Small intestine (tissue), 7 donors: ENCODE data around the gene CMSS1. TPM values are rescaled to one million over a fixed set of nuclear protein-coding genes. Genes with fewer than 3 reads are reported as not detected.
A peak's percentile ranks its signal among the peaks of the same experiment; 100 is the strongest.

Experiments
- DNase-seq, 2 donors: peaks; one replicate each; pipeline versions ENCODE4 v3.0.0 to v3.0.0-alpha.2; 2013
- FAIRE-seq: peaks from 2 replicates; lab custom pipeline; 2012; peaks lifted over from hg19 to GRCh38; lab: Jason Lieb, UNC
- H3K27ac ChIP-seq, 3 donors: one replicate each; pipeline ENCODE4 v1.5.1; 2013; ENCODE audit warnings: low read length in 2 of 3, mild to moderate bottlenecking in 2 of 3, control low read depth in 1 of 3, inconsistent platforms in 1 of 3, low read depth in 1 of 3, moderate library complexity in 1 of 3
- H3K27me3 ChIP-seq, 3 donors: one replicate each; pipeline ENCODE4 v1.6.1; 2013; ENCODE audit warnings: low read length in 3 of 3, inconsistent platforms in 1 of 3; ENCODE audit not compliant: control insufficient read depth in 3 of 3, insufficient read depth in 3 of 3
- H3K36me3 ChIP-seq, 3 donors: one replicate each; pipeline ENCODE4 v1.6.1; 2013; ENCODE audit warnings: low read length in 3 of 3, inconsistent platforms in 1 of 3, low read depth in 1 of 3, mild to moderate bottlenecking in 1 of 3, moderate library complexity in 1 of 3; ENCODE audit not compliant: control insufficient read depth in 3 of 3, insufficient read depth in 2 of 3
- H3K4me1 ChIP-seq, 3 donors: one replicate each; pipeline ENCODE4 v1.6.1; 2013; ENCODE audit warnings: low read length in 2 of 3, inconsistent platforms in 1 of 3, low read depth in 1 of 3, mild to moderate bottlenecking in 1 of 3, moderate library complexity in 1 of 3; ENCODE audit not compliant: control insufficient read depth in 3 of 3, insufficient read depth in 2 of 3
- H3K4me3 ChIP-seq, 3 donors: one replicate each; pipeline ENCODE4 v1.5.1; 2013; ENCODE audit warnings: low read length in 3 of 3, control low read depth in 1 of 3, inconsistent platforms in 1 of 3, low read depth in 1 of 3, mild to moderate bottlenecking in 1 of 3, moderate library complexity in 1 of 3
- H3K9me3 ChIP-seq, 2 donors: one replicate each; pipeline ENCODE4 v1.6.1; 2013; ENCODE audit warnings: low read depth in 1 of 2, low read length in 1 of 2; ENCODE audit not compliant: control insufficient read depth in 2 of 2, insufficient read depth in 1 of 2
- WGBS, 3 donors: extraction: QIAGEN DNeasy Blood & Tissue Kit; methylation state at CpG; one replicate each; pipeline ENCODE4 v1.1.7; 2013; 5-methylcytosine and 5-hydroxymethylcytosine counted together
- polyA plus RNA-seq, 4 donors: library from polyadenylated mRNA; stranded (reverse) in 3 of 4; unstranded in 1 of 4; fragments of 200-250 nt in 3 of 4; fragments of 120-200 nt in 1 of 4; gene quantifications; one replicate each; pipeline versions ENCODE4 v1.2.1 to v1.2.3, GENCODE V29; 2013
- donor health status: healthy with polysubstance abuse.
- donor health status: control.
- donor health status: control.
- donor health status: Bipolar disorder and iron deficiency.
- donor health status: healthy.

Gene CMSS1
- polyA plus RNA-seq, 4 donors: 1.6 to 24.0 (median 10.4) TPM

DNA sequence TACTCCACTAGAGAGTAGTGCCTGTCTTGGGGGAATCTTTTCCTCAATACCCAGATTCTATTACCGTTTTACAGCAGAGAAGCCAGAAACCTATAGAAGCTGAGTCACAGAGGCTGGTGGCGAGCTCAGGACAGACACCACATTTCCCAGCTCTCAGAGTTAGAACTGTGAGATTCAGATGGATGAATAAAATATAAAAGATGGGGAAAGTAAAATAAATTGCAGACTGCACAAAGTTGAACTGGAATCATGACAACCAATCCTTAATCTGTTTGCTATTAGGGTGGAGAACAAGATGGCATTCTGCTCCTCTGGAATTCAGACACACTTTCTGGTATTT, 40.5 kb upstream of the CMSS1 start:
- whole genome bisulfite sequencing, 3 donors: 73 to 80% (median 74%) methylated on average over 2 of the region's 2 CpGs
- DNase-seq (no peak), FAIRE-seq (no peak)
- Histone ChIP-seq H3K4me3 (no peak overlapping the region), H3K4me1 (no peaks in the 10 kb centered on the region), H3K36me3 (no peaks in the 10 kb centered on the region), H3K27ac (no peak overlapping the region), H3K9me3 (no peaks in the 10 kb centered on the region), H3K27me3 (peaks cover 0 to 3% (median 0%) of the 10 kb centered on the region in 3 donors)

DNA sequence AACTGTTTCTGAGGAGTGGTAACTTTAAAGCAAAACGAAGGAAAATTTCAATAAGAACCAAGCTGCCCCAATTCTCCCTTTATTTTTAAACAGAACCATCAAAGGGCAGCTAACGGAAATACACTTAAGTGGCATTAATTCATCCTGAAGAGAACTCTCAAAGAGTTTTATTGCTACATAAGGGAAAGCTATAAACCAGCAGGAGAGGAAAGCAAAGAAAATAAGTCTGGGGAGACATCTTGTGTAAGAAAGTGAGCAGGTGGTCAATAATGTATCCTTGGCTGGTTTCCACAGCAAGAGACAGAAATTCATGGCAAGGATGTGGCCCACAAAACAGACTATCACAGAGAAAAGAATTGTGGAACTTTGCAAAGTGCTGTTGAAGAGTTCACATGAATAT, 40.0 kb upstream of the CMSS1 start:
- no peaks in the 10 kb centered on the region for H3K4me1 ChIP-seq
- H3K27me3 ChIP-seq: peaks cover 0 to 3% (median 0%) of the 10 kb centered on the region in 3 donors
- FAIRE-seq (no peak), DNase-seq (no peak)
- no peak overlapping the region for H3K27ac ChIP-seq
- H3K4me3 ChIP-seq: no peak overlapping the region
- WGBS, 3 donors: 54 to 62% (median 56%) methylated on average over 2 of the region's 2 CpGs
- H3K9me3 ChIP-seq: no peaks in the 10 kb centered on the region
- H3K36me3 ChIP-seq: no peaks in the 10 kb centered on the region

DNA sequence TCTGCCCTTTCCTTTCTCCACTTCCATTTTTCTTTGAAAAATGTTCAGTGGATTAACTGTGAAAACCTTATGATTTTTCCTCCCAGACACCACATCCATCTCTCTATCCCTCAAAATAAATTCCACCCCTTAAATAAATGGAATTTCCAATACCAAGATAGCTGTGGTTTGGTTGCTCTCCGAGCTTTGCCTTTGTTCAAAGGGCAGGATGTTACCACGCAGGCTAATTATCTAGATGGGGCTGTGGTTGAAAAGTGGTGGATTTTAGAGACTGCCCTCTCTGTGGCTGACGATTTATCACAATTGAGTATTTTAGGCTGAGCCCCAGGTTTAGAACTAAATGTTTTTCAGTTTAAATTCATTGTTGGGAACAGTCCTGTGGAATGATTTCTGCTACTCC, 36.9 kb upstream of the CMSS1 start:
- no peak overlapping the region for H3K4me3 ChIP-seq
- no peaks in the 10 kb centered on the region for H3K9me3 ChIP-seq
- no peaks in the 10 kb centered on the region for H3K36me3 ChIP-seq
- peaks cover 0 to 3% (median 0%) of the 10 kb centered on the region in 3 donors for H3K27me3 ChIP-seq
- no peaks in the 10 kb centered on the region for H3K4me1 ChIP-seq
- no peak for FAIRE-seq
- H3K27ac ChIP-seq: no peak overlapping the region
- WGBS, 3 donors: 34 to 51% (median 36%) methylated on average over 3 of the region's 3 CpGs
- no peak for DNase-seq

- Histone ChIP-seq H3K4me3 (no peak overlapping the region), H3K4me1 (no peaks in the 10 kb centered on the region), H3K27me3 (peaks cover 0 to 3% (median 0%) of the 10 kb centered on the region in 3 donors), H3K36me3 (no peaks in the 10 kb centered on the region), H3K9me3 (no peaks in the 10 kb centered on the region), H3K27ac (no peak overlapping the region)
- DNase-seq: no peak
- no peak for FAIRE-seq
- WGBS, 3 donors: 71 to 76% (median 73%) methylated on average over 3 of the region's 3 CpGs
Observed at GRCh38 chr3:99781761-99782160, 35.9 kb upstream of the CMSS1 start.

- Histone ChIP-seq H3K36me3 (no peaks in the 10 kb centered on the region), H3K9me3 (no peaks in the 10 kb centered on the region), H3K4me1 (no peaks in the 10 kb centered on the region), H3K27me3 (peaks cover 0 to 3% (median 0%) of the 10 kb centered on the region in 3 donors), H3K27ac (no peak overlapping the region), H3K4me3 (no peak overlapping the region)
- 54 to 56% (median 55%) methylated on average over 5 of the region's 5 CpGs for WGBS, 3 donors
- DNase-seq (no peak), FAIRE-seq (no peak)
Observed at GRCh38 chr3:99783011-99783573, 34.6 kb upstream of the CMSS1 start.

DNA sequence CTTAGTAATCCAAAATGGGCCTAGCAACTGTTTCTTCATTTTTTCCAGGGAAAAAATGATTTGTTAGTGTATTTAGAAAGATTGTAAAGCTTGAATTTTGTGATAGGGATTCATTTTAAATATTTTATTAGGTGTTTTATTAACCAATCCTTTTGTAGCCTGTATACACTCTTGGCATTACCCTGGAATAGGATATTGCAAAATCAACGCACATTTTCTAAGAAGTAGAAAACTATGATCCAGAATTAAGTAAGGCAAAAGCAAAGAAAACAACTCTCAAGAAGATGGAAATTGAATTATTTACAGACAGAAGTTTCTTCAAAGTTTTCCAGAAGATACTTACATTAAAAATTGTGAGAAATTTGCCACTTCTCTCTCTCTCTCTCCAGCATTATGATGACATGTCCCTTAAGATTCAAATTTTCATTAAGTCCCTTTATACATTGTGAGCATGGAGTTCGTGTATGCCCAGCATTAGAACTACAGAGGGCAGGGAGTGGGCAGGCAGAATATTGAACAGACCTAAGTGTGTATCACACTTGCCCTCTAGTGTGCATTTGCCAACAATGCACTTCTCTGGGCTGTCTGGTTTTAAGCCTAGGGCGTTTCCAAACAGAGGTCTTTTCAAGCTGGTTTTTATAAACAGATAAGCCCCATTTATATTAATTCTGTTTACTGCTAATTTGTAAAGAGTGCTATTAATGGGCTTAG, 28.5 kb upstream of the CMSS1 start:
- no peaks in the 10 kb centered on the region for H3K4me1 ChIP-seq
- FAIRE-seq: no peak
- no peaks in the 10 kb centered on the region for H3K27me3 ChIP-seq
- peak; percentile 21 to 26 for DNase-seq
- H3K4me3 ChIP-seq: no peak overlapping the region
- no peaks in the 10 kb centered on the region for H3K9me3 ChIP-seq
- H3K36me3 ChIP-seq: no peaks in the 10 kb centered on the region
- 17 to 28% (median 25%) methylated on average over 3 of the region's 3 CpGs for WGBS, 3 donors
- H3K27ac ChIP-seq: no peak overlapping the region

DNA sequence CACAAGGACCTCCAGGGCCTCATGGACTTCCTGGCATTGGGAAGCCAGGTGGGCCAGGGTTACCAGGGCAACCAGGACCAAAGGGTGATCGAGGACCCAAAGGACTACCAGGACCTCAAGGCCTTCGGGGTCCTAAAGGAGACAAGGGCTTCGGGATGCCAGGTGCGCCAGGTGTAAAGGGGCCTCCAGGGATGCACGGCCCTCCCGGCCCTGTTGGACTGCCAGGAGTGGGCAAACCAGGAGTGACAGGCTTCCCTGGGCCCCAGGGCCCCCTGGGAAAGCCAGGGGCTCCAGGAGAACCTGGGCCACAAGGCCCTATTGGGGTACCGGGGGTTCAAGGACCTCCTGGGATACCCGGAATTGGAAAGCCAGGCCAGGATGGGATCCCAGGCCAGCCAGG, 23.2 kb upstream of the CMSS1 start:
- Histone ChIP-seq H3K4me3 (no peak overlapping the region), H3K27me3 (no peaks in the 10 kb centered on the region), H3K4me1 (no peaks in the 10 kb centered on the region), H3K9me3 (no peaks in the 10 kb centered on the region), H3K36me3 (no peaks in the 10 kb centered on the region), H3K27ac (no peak overlapping the region)
- FAIRE-seq (no peak), DNase-seq (no peak)
- WGBS, 3 donors: 82 to 91% (median 86%) methylated on average over 8 of the region's 8 CpGs

- 87 to 90% (median 90%) methylated on average over 15 of the region's 15 CpGs for WGBS, 3 donors
- FAIRE-seq (no peak), DNase-seq (no peak)
Observed at GRCh38 chr3:99795573-99795972, 22.1 kb upstream of the CMSS1 start.

More at GRCh38 chr3:99795573-99795972, 22.1 kb upstream of the CMSS1 start:
- Histone ChIP-seq H3K27me3 (no peaks in the 10 kb centered on the region), H3K36me3 (no peaks in the 10 kb centered on the region), H3K4me3 (no peak overlapping the region), H3K27ac (no peak overlapping the region), H3K9me3 (no peaks in the 10 kb centered on the region), H3K4me1 (no peaks in the 10 kb centered on the region)
